Stimulated activated naive B cell treated with anti-CD40 and anti-IgM and Interleukin-4, amounts not matched to agents 10 μg/mL and 1 μg/mL and 100 μg/mL, for 72 hours (primary cell): Measurements from ENCODE around the gene SAPCD1.
A peak's percentile ranks its signal among the peaks of the same experiment; 100 is the strongest.

Experiments used
- ATAC-seq, 2 donors: fragments of 150-1000 bp; cut with Tn5 transposase; replicated peaks; 2 replicates each; pipeline ENCODE4 v1.10.0; 2021; ENCODE audit warnings: moderate library complexity in 1 of 2
- DNase-seq: peaks from one replicate; pipeline ENCODE4 v3.0.0; 2021
- H3K27ac Mint-ChIP-seq: one replicate; pipeline ENCODE4 v1.8.0; 2022; ENCODE audit warnings: mild to moderate bottlenecking, mixed read lengths
- H3K27me3 Mint-ChIP-seq, 2 donors: one replicate each; pipeline ENCODE4 v1.8.0; 2022; ENCODE audit warnings: mixed read lengths in 2 of 2
- H3K36me3 Mint-ChIP-seq, 2 donors: one replicate each; pipeline ENCODE4 v1.8.0; 2022; ENCODE audit warnings: mixed read lengths in 2 of 2, mild to moderate bottlenecking in 1 of 2
- H3K4me1 Mint-ChIP-seq, 2 donors: one replicate each; pipeline ENCODE4 v1.8.0; 2022; ENCODE audit warnings: mixed read lengths in 2 of 2, mild to moderate bottlenecking in 1 of 2
- H3K4me3 Mint-ChIP-seq, 2 donors: one replicate each; pipeline ENCODE4 v1.8.0; 2022; ENCODE audit warnings: mild to moderate bottlenecking in 2 of 2, mixed read lengths in 2 of 2, moderate library complexity in 1 of 2
- H3K9me3 Mint-ChIP-seq, 2 donors: one replicate each; pipeline ENCODE4 v1.8.0; 2022; ENCODE audit warnings: mixed read lengths in 2 of 2, mild to moderate bottlenecking in 1 of 2

Gene SAPCD1

DNA sequence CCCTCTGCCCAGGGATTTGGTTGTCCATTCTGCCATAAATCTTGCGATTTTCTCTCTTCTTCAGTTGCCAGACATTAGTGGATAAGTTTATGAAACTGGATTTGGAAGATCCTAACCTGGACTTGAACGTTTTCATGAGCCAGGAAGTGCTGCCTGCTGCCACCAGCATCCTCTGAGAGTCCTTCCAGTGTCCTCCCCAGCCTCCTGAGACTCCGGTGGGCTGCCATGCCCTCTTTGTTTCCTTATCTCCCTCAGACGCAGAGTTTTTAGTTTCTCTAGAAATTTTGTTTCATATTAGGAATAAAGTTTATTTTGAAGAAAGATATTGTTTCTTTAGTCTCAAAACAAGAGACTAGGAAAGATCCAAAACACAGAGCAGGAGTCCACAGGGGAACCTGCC, at the start of gene SAPCD1:
Gene SAPCD1, plus strand, starts transcription at position 301 of the 400 bp plus-strand sequence. CDS start 399 bp downstream, outside the sequence.
- ATAC-seq (no peak), DNase-seq (no peak)
- H3K27me3 Mint-ChIP-seq: no peaks in the 10 kb centered on the region
- H3K4me3 Mint-ChIP-seq: no peak within 1 kb of the TSS
- H3K27ac Mint-ChIP-seq: no peak within 1 kb of the TSS
- peaks cover 0 to 8% of the 10 kb centered on the region in 2 donors for H3K4me1 Mint-ChIP-seq
- H3K36me3 Mint-ChIP-seq: peaks cover 31 to 43% of the 10 kb centered on the region in 2 donors
- H3K9me3 Mint-ChIP-seq: no peaks in the 10 kb centered on the region

DNA sequence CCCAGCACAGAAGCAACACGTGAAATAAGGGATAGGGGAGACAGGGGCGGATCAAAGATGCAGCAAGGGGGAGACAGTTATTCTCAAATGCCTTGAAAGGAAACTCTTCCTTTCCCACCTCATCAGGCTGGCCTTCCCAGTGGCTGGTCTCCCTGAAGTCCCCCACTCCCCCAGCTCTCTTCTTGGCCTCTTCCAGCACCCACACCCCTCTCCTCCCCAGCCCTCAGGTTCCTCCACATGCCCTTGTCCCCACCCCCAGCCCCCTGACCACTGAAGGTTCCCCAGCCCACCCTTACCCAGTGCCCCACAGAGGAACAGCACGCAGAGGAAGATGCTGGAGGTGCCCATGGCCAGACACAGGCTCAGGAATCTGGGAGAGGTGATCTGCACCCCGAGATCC, 49.0 kb upstream of the SAPCD1 start:
- DNase-seq: no peak
- Mint-ChIP-seq H3K9me3 (no peaks in the 10 kb centered on the region), H3K27me3 (no peaks in the 10 kb centered on the region), H3K36me3 (no peaks in the 10 kb centered on the region), H3K4me1 (peaks cover 9 to 19% of the 10 kb centered on the region in 2 donors), H3K27ac (no peak overlapping the region), H3K4me3 (no peak overlapping the region)
- no peak for ATAC-seq

DNA sequence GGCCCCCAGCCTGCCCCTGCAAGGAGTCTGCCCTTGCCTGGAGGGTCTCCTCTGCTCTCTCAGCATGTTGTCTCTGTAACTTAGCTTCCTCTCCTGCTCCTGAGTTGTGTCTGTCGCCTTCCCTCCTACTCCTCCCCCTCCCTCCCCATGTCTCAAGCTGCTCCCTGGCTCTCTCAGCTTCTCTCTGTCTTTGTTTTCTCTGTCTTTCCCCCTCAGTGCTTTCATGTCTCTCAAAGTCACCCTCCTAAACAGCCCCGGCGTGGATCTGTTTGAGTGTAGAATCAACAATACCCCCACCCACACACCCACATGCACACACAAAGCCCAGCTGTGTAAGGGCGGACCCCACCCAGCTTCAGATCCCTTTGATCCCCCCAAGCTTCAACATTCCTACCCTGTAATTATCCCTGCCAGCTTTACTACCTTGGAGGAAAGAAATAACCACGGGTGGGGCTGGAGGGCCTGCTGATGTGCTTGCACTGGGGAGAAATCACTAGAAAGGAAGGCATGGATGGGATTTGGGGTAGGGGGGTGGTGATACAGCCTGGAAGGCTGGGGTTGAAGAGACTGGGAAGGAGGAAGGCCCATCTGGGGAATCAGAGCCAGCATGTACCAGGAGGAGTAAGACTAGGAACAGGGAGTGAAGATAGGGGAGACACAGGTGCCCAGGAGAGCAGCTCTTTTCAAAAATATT, 48.3 kb upstream of the SAPCD1 start:
- no peak for DNase-seq
- no peak for ATAC-seq
- no peaks in the 10 kb centered on the region for H3K9me3 Mint-ChIP-seq
- no peak overlapping the region for H3K4me3 Mint-ChIP-seq
- H3K27me3 Mint-ChIP-seq: no peaks in the 10 kb centered on the region
- H3K36me3 Mint-ChIP-seq: no peaks in the 10 kb centered on the region
- peaks cover 9 to 19% of the 10 kb centered on the region in 2 donors for H3K4me1 Mint-ChIP-seq
- no peak overlapping the region for H3K27ac Mint-ChIP-seq

DNA sequence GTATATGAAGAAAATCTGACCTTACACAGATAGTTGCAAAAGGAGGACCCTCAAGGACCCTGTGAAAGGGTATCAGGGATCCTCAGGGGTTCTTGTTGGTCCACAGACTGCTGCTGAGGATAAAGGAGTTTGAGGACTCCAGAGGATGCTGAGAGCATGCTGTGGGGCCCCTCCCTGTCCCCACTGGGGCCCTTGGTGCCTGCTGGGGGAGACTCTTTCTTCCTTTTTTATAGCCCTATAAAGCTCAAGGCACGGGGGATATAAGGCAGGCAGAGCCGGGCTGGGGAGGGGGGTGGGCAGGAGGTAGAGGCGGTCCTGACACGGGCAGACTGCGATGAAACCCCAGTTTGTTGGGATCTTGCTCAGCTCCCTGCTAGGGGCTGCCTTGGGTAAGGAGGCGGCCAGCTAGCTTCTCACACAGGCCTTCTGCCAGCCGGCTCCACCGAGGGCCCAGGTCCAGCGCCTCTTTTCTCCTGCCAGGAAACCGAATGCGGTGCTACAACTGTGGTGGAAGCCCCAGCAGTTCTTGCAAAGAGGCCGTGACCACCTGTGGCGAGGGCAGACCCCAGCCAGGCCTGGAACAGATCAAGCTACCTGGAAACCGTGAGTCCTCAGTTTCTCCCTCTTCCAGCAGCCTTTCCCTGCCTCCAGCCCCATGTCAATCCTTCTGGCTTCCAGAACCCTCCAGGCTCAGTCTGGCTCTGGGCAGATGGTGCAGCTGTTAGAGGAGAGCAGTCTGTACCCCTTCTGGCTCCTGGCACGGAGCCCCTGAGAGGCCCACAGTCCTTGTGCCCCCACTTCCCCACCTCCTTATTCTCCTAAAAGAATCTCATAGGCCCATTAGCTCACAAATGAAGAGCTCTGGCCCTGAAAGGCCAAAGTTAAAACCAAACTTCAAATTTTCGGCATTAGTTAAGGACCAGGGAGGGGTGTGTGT, 47.2 kb upstream of the SAPCD1 start, which contains the start of gene LY6G6D:
Gene LY6G6D, plus strand, starts transcription at position 327 of the 937 bp plus-strand sequence. Its CDS starts 8 bp downstream, at position 335.
- Mint-ChIP-seq H3K27ac (no peak within 1 kb of the TSS), H3K36me3 (no peaks in the 10 kb centered on the region), H3K9me3 (no peaks in the 10 kb centered on the region), H3K4me1 (peaks cover 9 to 18% of the 10 kb centered on the region in 2 donors), H3K4me3 (no peak within 1 kb of the TSS), H3K27me3 (no peaks in the 10 kb centered on the region)
- ATAC-seq (no peak), DNase-seq (no peak)

DNA sequence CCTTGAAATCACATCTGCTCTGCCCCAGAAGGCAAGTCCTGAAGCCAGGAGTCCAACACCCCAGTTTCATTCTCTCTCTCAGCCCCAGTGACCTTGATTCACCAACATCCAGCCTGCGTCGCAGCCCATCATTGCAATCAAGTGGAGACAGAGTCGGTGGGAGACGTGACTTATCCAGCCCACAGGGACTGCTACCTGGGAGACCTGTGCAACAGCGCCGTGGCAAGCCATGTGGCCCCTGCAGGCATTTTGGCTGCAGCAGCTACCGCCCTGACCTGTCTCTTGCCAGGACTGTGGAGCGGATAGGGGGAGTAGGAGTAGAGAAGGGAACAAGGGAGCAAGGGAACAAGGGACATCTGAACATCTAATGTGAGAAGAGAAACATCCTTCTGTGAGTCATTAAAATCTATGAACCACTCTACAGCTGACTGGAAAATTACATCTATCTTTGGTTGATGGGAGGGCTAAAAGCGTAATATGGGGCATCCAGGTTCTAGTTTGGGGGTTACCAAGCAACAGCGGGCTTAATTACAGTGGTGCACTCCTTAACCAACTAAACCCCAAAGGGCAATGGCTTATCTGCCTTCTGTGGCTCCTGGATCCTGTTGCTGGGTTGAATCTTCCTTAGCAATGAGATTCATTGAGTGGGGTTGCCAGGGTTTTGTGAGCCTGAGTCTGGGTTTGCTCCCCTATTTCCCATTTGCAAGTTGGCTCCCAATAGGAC, 44.8 kb upstream of the SAPCD1 start:
- DNase-seq (no peak), ATAC-seq (no peak)
- H3K4me1 Mint-ChIP-seq: peaks cover 0 to 2% of the 10 kb centered on the region in 2 donors
- no peak overlapping the region for H3K4me3 Mint-ChIP-seq
- H3K27ac Mint-ChIP-seq: no peak overlapping the region
- H3K36me3 Mint-ChIP-seq: no peaks in the 10 kb centered on the region
- no peaks in the 10 kb centered on the region for H3K27me3 Mint-ChIP-seq
- no peaks in the 10 kb centered on the region for H3K9me3 Mint-ChIP-seq

DNA sequence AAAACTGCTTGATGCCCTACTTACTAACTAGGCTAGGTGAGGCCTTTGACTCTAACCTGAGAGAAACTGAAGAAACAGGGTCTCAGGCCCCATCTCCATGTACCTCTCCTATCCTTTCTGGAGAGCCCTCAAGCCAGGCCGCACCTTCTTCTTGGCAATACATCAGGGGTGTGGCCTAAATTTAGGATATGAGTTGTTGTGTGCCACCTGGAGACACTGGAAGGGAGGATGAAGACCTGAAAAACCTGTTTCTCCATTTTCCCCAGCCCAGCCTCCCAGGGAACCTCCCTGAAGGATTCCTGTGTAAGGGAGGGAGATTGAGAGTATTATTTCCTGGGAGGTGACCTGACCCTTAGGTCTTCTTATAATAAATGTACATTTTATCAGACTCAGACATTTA, 44.2 kb upstream of the SAPCD1 start:
- Mint-ChIP-seq H3K4me3 (no peak overlapping the region), H3K9me3 (no peaks in the 10 kb centered on the region), H3K27me3 (no peaks in the 10 kb centered on the region), H3K4me1 (peaks cover 3 to 4% of the 10 kb centered on the region in 2 donors), H3K36me3 (no peaks in the 10 kb centered on the region), H3K27ac (no peak overlapping the region)
- DNase-seq (no peak), ATAC-seq (no peak)

DNA sequence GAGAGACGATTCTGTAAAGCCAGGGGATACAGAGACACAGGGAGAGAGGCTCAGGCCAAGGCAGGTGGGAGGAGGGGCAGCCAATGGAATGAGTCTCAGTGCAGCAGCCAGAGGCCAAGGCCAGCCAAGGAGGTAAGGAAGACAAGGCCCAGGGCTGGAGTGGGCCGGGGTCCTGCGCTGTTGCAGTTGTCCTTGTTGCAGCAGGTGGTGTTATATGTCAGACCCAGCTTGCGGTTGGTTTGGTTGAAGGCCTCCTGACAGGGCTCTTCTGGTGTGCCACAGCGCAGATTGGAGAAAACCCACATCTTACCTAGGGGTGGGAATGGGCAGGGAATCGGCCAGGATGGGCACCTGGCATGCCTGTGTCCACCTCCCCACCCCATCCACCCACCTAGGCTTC, 43.5 kb upstream of the SAPCD1 start:
- H3K36me3 Mint-ChIP-seq: no peaks in the 10 kb centered on the region
- H3K27ac Mint-ChIP-seq: no peak overlapping the region
- H3K27me3 Mint-ChIP-seq: no peaks in the 10 kb centered on the region
- no peaks in the 10 kb centered on the region for H3K9me3 Mint-ChIP-seq
- ATAC-seq (no peak), DNase-seq (no peak)
- H3K4me1 Mint-ChIP-seq: peaks cover 8 to 11% of the 10 kb centered on the region in 2 donors
- H3K4me3 Mint-ChIP-seq: no peak overlapping the region

DNA sequence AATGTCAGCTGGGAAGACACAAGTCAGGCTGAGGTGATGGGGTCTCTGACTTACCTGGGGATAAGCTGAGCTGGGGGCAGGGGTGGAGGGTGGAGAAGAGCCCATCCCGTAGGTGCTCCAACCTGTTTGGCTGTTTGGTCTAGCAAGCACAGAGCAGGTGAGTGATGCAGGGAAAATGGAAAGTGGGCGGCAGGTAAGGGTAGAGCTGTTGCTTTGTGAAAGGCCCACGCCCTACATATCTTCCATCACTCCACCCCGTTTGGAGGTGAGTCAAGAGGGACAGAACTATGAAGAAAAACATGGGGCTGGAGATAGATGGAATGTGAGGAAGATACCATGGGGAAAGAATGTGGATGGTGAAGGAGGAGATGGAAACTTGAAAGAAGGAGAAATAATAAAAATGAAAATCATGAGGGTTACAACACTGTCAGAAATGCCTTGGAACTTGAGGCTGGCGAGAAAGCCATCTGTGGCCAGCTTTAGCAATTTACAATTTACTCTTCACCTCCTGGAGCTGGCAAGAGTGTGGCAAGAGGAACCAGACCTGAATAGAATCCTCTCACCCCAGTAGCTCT, 42.2 kb upstream of the SAPCD1 start:
- DNase-seq: no peak
- Mint-ChIP-seq H3K27ac (no peak overlapping the region), H3K36me3 (peaks cover 0 to 2% of the 10 kb centered on the region in 2 donors), H3K9me3 (no peaks in the 10 kb centered on the region), H3K4me3 (no peak overlapping the region), H3K4me1 (peaks cover 10 to 13% of the 10 kb centered on the region in 2 donors), H3K27me3 (no peaks in the 10 kb centered on the region)
- no peak for ATAC-seq

DNA sequence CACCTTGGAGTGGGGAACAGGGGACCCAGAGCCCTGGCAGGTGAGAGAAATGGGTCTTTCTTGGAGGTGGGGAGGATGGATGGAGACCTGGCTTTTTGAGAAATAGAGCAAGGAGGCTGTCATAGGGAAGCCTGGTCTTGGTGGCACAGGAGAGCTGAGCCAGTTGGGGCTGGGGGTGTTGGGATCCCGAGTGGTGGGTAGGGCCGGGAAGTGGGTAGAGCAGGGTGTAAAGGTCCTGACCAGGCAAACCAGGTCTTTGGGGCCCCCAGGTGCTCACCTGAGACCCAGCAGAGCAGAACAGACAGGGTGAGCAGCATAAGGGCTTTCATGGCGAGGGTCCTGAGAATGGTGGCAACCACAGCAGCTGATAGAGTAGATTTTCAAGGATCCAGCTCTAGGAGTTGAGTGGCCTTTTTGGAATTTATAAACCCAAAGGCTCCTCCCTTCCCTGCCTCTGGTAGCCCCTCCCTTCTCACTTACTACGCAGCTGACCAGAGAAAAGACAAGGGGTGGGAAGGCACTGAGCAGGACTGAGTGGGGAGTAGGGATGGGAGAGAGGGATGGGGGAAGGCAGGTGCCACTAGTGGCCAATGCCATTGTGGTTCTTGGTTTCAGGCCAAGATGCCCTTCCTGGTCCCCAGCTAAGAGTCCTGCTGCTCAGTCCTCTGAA, 41.0 kb upstream of the SAPCD1 start, which contains the start of gene LY6G6C:
Gene LY6G6C, minus strand, starts transcription at position 396 of the 670 bp plus-strand sequence. Its CDS starts 67 bp downstream, at position 329.
- no peak for DNase-seq
- Mint-ChIP-seq H3K36me3 (peaks cover 9 to 10% of the 10 kb centered on the region in 2 donors), H3K9me3 (no peaks in the 10 kb centered on the region), H3K4me3 (no peak within 1 kb of the TSS), H3K27me3 (no peaks in the 10 kb centered on the region), H3K4me1 (peaks cover 20 to 25% of the 10 kb centered on the region in 2 donors), H3K27ac (no peak within 1 kb of the TSS)
- ATAC-seq: no peak

DNA sequence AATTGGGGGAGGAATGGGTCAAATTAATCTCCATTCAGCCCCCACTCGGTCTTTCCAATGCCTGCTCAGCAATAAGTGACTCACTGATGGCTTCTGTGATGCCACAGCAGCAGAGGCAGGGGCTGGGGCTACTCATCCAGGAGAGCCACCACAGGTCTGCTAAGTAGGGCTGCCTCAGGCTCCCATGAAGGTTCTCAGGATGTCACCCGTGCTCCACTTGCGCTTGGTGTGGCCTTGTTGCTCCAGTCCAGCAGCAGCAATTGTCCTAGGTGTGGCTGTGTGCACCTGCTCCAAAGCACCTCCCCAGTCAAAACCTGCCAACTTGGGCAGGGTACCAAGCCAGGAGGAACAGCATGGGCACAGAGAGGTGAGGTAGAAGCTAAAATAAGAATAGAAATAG, 40.3 kb upstream of the SAPCD1 start:
- DNase-seq: no peak
- H3K27ac Mint-ChIP-seq: no peak overlapping the region
- peaks cover 16 to 17% of the 10 kb centered on the region in 2 donors for H3K36me3 Mint-ChIP-seq
- peaks cover 27 to 32% of the 10 kb centered on the region in 2 donors for H3K4me1 Mint-ChIP-seq
- no peak for ATAC-seq
- no peak overlapping the region for H3K4me3 Mint-ChIP-seq
- no peaks in the 10 kb centered on the region for H3K27me3 Mint-ChIP-seq
- no peaks in the 10 kb centered on the region for H3K9me3 Mint-ChIP-seq

DNA sequence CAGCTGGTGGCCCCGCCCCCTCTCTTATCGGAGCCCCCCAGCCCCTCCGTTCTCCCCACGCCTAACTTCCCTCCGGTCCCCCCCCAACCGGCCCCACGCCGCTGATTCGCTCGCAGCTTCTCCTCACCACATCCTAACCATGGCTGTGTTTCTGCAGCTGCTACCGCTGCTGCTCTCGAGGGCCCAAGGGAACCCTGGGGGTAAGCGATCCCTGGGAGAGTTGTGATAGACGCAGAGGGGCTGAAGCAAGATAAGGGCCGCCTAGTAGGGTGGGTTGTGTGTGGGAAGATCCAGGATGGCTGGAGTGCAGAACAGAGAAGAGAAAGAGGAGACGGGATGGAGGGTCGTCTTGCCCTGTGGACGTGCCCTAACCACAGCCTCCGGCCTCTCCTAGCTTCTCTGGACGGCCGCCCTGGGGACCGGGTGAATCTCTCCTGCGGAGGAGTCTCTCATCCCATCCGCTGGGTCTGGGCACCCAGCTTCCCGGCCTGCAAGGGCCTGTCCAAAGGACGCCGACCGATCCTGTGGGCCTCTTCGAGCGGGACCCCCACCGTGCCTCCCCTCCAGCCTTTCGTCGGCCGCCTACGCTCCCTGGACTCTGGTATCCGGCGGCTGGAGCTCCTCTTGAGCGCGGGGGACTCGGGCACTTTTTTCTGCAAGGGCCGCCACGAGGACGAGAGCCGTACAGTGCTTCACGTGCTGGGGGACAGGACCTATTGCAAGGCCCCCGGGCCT, 39.0 kb upstream of the SAPCD1 start, which contains the start of gene MPIG6B:
Gene MPIG6B, plus strand, starts transcription at position 129 of the 735 bp plus-strand sequence. Its CDS starts 11 bp downstream, at position 140.
- Mint-ChIP-seq H3K27me3 (no peaks in the 10 kb centered on the region), H3K4me1 (peaks cover 38 to 44% of the 10 kb centered on the region in 2 donors), H3K9me3 (no peaks in the 10 kb centered on the region), H3K36me3 (peaks cover 24% of the 10 kb centered on the region in 2 donors), H3K27ac (peak within 1 kb of the TSS; percentile 78), H3K4me3 (peak within 1 kb of the TSS; percentile 10 to 50)
- DNase-seq (no peak), ATAC-seq (no peak)

DNA sequence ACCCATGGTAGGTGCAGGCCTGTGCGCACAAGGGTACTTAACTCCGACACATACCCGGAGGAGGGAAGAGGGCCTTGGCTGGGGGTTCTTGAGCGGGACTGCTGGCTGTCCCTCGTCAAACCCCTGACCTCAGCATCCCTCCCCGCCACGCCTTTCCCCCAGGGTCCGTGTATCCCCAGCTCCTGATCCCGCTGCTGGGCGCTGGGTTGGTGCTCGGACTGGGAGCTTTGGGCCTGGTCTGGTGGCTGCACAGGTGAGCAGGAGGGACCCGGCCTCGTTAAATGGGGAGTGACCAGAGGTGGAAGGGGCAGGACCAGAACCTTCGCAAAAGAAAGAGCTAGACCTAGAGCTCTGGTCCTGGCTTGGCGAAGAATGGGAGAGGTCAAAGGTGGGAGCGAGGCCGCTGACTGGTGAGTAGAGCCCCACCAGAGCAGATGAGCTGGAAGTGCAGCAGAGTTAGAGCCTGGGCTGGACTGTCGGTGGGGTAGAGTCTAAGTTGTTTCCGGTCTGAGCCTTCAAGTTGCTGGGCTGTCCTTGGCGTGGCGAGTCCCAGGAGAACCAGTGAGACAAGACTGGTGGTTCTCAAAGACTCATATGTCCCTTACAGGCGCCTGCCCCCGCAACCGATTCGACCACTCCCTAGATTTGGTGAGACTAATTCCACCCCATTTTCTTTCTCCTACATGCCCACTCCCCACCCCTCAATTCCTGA, 38.3 kb upstream of the SAPCD1 start:
- ATAC-seq (no peak), DNase-seq (no peak)
- no peaks in the 10 kb centered on the region for H3K9me3 Mint-ChIP-seq
- peak overlapping the region; percentile 78 for H3K27ac Mint-ChIP-seq
- peaks cover 45 to 51% of the 10 kb centered on the region in 2 donors for H3K4me1 Mint-ChIP-seq
- H3K27me3 Mint-ChIP-seq: no peaks in the 10 kb centered on the region
- H3K36me3 Mint-ChIP-seq: peaks cover 29% of the 10 kb centered on the region in 2 donors
- H3K4me3 Mint-ChIP-seq: no peak overlapping the region
